Measurements from ENCODE around the gene SLC2A13.

DNA sequence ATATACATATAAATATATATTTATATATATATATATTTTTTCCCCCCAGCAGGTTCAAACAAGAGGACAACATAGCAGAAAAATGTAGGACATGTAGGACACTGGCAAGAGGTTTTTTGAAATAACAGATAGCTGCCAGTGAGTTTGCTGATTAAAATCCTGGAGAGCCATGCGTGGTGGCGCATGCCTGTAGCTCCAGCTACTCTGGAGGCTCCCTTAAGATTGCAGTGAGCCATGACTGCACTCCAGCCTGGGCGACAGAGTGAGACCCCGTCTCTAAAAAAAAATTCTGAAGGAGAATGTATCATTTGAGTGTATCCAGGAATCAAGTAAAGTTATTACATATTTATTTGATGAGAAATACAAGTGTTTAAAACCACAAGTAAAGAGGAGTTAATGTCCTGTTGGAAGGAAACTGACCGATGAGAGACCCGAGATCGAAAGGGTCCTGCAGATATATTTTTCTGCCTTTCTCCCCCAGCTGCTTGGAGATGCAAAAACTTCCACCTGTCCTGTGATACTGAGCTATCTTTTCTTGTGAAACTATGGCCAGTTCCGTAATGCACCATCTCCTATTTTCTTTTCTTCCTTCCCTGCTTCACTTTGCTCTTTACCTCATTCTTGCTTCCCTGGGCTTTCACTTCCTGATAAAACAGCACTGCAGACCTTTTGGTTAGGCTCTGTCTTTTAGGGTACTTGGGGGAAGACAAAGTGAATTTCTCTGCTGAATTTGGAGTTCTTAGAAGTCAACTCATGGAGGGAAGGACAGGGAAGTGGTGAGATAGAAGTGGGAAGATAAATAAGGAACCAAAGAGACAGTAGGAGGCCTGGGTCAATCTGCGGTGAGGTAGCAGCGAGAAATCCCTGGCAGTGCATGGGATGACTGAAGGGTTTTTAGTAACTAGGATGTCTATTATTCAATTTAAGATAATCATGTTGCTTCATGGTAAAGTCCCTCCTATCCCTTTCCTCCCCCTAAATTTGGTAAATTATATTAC, 41.2 kb upstream of the SLC2A13 start:
- TF ChIP-seq, protein P1, sequence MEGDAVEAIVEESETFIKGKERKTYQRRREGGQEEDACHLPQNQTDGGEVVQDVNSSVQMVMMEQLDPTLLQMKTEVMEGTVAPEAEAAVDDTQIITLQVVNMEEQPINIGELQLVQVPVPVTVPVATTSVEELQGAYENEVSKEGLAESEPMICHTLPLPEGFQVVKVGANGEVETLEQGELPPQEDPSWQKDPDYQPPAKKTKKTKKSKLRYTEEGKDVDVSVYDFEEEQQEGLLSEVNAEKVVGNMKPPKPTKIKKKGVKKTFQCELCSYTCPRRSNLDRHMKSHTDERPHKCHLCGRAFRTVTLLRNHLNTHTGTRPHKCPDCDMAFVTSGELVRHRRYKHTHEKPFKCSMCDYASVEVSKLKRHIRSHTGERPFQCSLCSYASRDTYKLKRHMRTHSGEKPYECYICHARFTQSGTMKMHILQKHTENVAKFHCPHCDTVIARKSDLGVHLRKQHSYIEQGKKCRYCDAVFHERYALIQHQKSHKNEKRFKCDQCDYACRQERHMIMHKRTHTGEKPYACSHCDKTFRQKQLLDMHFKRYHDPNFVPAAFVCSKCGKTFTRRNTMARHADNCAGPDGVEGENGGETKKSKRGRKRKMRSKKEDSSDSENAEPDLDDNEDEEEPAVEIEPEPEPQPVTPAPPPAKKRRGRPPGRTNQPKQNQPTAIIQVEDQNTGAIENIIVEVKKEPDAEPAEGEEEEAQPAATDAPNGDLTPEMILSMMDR (conservative IDR thresholded peaks at IDR 0.05): no peak
- TF ChIP-seq EZH2 (IDR thresholded peaks at IDR 0.05; ENCODE audit: low read depth): no peak
